GM18519 (cell line): Measurements from ENCODE around the gene SETX.

Experiments
- ATAC-seq: cut with Tn5 transposase; IDR thresholded peaks from one replicate; pipeline ENCODE4 v1.9.1; 2021; ENCODE audit warnings: mild to moderate bottlenecking, moderate library complexity; ENCODE audit not compliant: unreplicated experiment, low FRiP score

Gene SETX

DNA sequence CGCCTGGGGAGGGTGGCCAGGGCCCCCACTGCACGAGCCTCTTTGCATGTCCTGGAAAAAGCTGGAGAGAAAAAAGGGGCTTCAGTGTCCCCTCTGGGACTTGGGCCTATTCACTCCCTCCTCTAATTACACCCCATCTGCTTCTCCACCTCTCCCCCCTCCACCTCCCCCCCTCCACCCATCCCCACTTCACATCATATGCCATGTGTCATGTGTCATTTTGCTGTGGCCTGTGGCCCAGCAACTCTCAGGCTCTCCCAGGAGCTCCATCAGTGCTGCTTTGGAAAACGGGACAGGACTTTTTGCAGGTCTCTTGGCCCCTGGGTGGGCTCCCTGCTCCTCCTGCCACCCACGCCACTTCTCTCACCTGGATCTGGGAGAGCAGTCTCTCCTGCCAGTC is 124.2 kb downstream of the SETX start:
- ATAC-seq = no peak

GRCh38 chr9:132228062-132228461 is 126.7 kb downstream of the SETX start:
- no peak for ATAC-seq

DNA sequence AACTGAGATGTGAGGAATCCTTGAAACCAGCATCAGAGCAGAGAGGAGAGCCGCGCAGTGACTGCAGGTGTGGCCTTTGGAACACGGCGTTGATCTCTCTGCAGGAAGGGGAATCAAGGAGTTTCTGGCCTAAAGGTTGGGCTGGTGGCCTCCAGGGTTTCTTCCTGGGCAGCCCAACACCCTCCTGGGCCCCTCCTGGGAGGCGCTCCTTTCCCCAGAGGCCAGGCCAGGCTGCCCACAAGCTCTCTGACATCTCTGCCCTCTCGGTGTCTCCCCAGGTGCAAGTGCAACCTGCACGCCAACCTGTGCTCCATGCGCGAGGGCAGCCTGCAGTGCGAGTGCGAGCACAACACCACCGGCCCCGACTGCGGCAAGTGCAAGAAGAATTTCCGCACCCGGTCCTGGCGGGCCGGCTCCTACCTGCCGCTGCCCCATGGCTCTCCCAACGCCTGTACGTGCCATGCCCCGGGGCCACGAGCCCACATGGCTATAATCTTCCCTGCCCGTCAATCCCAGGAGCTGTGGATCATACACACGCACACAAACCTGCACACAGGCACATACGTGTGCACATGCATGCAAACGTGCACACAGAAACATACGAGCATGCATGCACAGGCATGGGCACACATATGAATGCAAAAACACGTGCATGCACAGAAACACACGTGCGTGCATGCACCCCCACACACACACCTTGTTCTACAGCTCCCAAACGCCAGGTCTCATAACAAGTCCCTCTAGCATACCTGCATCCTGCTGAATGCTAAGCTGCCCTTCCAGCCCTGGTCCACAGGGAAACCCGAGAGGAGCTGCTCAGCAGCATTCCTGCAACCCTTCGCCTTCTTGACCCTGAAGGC is 128.0 kb downstream of the SETX start:
- ATAC-seq = no peak

- ATAC-seq = no peak
Observed at GRCh38 chr9:132224645-132225044, 130.1 kb downstream of the SETX start.

DNA sequence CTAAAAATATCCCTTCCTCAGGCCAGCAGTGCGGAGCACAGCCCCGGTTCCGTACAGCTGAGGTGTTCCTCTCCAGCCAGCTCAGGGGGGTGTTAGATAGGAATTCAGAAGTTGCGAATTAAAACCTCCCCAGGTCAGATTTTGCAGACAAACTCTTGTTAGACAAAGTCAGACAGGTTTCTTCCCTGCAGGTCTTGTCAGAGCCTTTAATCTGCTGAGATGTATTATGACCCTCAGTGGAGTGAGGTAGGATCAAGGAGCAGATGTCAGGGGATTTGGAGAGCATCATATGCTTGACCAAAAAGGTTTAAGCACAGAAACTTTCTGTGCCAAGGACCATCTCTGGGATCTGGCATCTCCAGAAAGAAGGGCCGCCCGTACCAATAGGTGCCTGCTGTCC is 132.8 kb downstream of the SETX start:
- ATAC-seq = no peak

- ATAC-seq = no peak
Observed at GRCh38 chr9:132218208-132218607, 136.6 kb downstream of the SETX start.

GRCh38 chr9:132216861-132217619 is 137.7 kb downstream of the SETX start:
- no peak for ATAC-seq

- no peak for ATAC-seq
Observed at GRCh38 chr9:132214027-132214622, 140.7 kb downstream of the SETX start.

DNA sequence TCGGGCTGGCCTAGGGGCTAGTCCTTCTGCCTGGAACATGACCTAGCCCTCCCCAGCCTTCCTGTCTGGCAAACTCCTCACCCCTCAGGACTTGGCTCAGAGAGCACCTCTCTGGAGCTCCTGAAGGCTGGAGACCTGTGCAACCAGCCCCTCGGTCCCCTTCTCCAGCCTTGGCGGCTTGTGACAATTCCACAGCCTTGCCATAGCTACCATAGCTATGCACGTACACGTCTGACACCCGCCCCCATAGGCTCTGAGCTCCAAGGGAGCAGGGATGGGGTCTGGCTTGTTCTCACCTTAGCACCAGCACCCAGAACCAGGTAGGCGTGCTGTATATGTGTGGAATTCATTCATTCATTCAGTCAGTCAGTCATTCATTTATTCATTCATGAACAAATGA is 143.2 kb downstream of the SETX start:
- no peak for ATAC-seq
